IMR-90 (cell line): Measurements from ENCODE around the gene HOXA10. TPM values are rescaled to one million over a fixed set of nuclear protein-coding genes. Genes with fewer than 3 reads are reported as not detected.

Source experiments
- ATAC-seq: fragments of 200-7000 bp; cut with Tn5 transposase; 2 replicates; pipeline ENCODE4 v1.9.1; 2020; ENCODE audit warnings: low read depth, mild to moderate bottlenecking, moderate library complexity
- BruUV-seq: library from RNA; stranded (reverse); fragments of 400-500 nt; replicated peaks from 2 replicates; lab custom pipeline; 2021; lab: Mats Ljungman, UMichigan
- CTCF ChIA-PET: fragments of 300-600 bp; formaldehyde crosslinking; extraction: SDS; loops from one replicate; lab custom pipeline; 2021; ENCODE audit warnings: antibody characterized with exemption; lab: Yijun Ruan, JAX
- POLR2A ChIA-PET: fragments of 300-600 bp; sonication (Branson Sonifier 250); formaldehyde crosslinking; loops from one replicate; lab custom pipeline; 2022; ENCODE audit warnings: antibody characterized with exemption; ENCODE audit not compliant: unreplicated experiment; lab: Charles Lee
- DNase-seq: peaks from one replicate; pipeline ENCODE4 v3.0.0; 2013
- H2AFZ ChIP-seq: replicated peaks from 2 replicates; pipeline ENCODE3; 2013; ENCODE audit warnings: low read length, mild to moderate bottlenecking; ENCODE audit not compliant: poor library complexity
- H2AK5ac ChIP-seq: 2 replicates; pipeline ENCODE4 v1.6.1; 2013; ENCODE audit warnings: low read depth, low read length, inconsistent platforms
- H2AK9ac ChIP-seq: replicated peaks from 2 replicates; pipeline ENCODE3; 2013; ENCODE audit warnings: mild to moderate bottlenecking, low read depth, low read length, moderate library complexity; ENCODE audit not compliant: poor library complexity
- H2BK120ac ChIP-seq: 2 replicates; pipeline ENCODE4 v1.6.1; 2013; ENCODE audit warnings: low read depth, low read length, inconsistent platforms
- H2BK15ac ChIP-seq: 3 replicates; pipeline ENCODE4 v1.6.1; 2013; ENCODE audit warnings: low read depth, low read length, inconsistent platforms
- H2BK20ac ChIP-seq: 2 replicates; pipeline ENCODE4 v1.6.1; 2013; ENCODE audit warnings: low read depth, mild to moderate bottlenecking, inconsistent platforms, low read length, moderate library complexity
- H2BK5ac ChIP-seq: 2 replicates; pipeline ENCODE4 v1.6.1; 2013; ENCODE audit warnings: mild to moderate bottlenecking, low read depth, low read length, inconsistent platforms; ENCODE audit not compliant: poor library complexity, severe bottlenecking
- H3K14ac ChIP-seq: replicated peaks from 2 replicates; pipeline ENCODE4 v1.6.1; 2013; ENCODE audit warnings: low read depth, low read length, inconsistent platforms
- H3K18ac ChIP-seq: 2 replicates; pipeline ENCODE4 v1.6.1; 2013; ENCODE audit warnings: low read depth, low read length, control low read depth
- H3K23ac ChIP-seq: 2 replicates; pipeline ENCODE4 v1.6.1; 2013; ENCODE audit warnings: low read depth, low read length, inconsistent platforms
- H3K27ac ChIP-seq: 2 replicates; pipeline ENCODE4 v1.5.1; 2013; ENCODE audit warnings: mild to moderate bottlenecking, control low read depth, low read length; ENCODE audit not compliant: insufficient read depth
- H3K27me3 ChIP-seq: 2 replicates; pipeline ENCODE4 v1.6.1; 2013; ENCODE audit warnings: low read length; ENCODE audit not compliant: control insufficient read depth, insufficient read depth
- H3K36me3 ChIP-seq: 2 replicates; pipeline ENCODE4 v1.6.1; 2013; ENCODE audit warnings: low read length, mixed read lengths; ENCODE audit not compliant: control insufficient read depth, insufficient read depth
- H3K4ac ChIP-seq: 2 replicates; pipeline ENCODE4 v1.6.1; 2013; ENCODE audit warnings: low read depth, low read length, inconsistent platforms
- H3K4me1 ChIP-seq: 2 replicates; pipeline ENCODE4 v1.6.1; 2013; ENCODE audit warnings: low read length, mixed read lengths; ENCODE audit not compliant: control insufficient read depth, insufficient read depth
- H3K4me2 ChIP-seq: 2 replicates; pipeline ENCODE4 v1.6.1; 2013; ENCODE audit warnings: low read depth, mild to moderate bottlenecking, control low read depth, low read length, moderate library complexity
- H3K4me3 ChIP-seq: 2 replicates; pipeline ENCODE4 v1.5.1; 2013; ENCODE audit warnings: low read depth, mild to moderate bottlenecking, control low read depth, low read length, moderate library complexity; ENCODE audit not compliant: insufficient read depth
- H3K56ac ChIP-seq: 2 replicates; pipeline ENCODE4 v1.6.1; 2013; ENCODE audit warnings: low read length, inconsistent platforms; ENCODE audit not compliant: insufficient read depth; ENCODE audit errors: extremely low read depth
- H3K79me1 ChIP-seq, 2 experiments: 2 replicates each; pipeline ENCODE4 v1.6.1; 2013; ENCODE audit warnings: low read length in 2 of 2, inconsistent platforms in 1 of 2, low read depth in 1 of 2
- H3K9ac ChIP-seq: 2 replicates; pipeline ENCODE4 v1.6.1; 2013; ENCODE audit warnings: low read depth, low read length, control low read depth
- H3K9me1 ChIP-seq: 2 replicates; pipeline ENCODE4 v1.6.1; 2013; ENCODE audit warnings: low read length, inconsistent platforms; ENCODE audit not compliant: insufficient read depth
- H3K9me3 ChIP-seq: 2 replicates; pipeline ENCODE4 v1.6.1; 2013; ENCODE audit warnings: low read length; ENCODE audit not compliant: control insufficient read depth, insufficient read depth
- H4K20me1 ChIP-seq: 2 replicates; pipeline ENCODE4 v1.6.1; 2013; ENCODE audit warnings: low read length, inconsistent platforms; ENCODE audit not compliant: insufficient read depth
- H4K5ac ChIP-seq: 2 replicates; pipeline ENCODE4 v1.6.1; 2013; ENCODE audit warnings: mild to moderate bottlenecking, low read depth, low read length, control low read depth
- H4K8ac ChIP-seq, 2 experiments: 2 replicates each; pipeline ENCODE4 v1.6.1; 2013; ENCODE audit warnings: low read depth in 2 of 2, low read length in 2 of 2, control low read depth in 1 of 2, inconsistent platforms in 1 of 2
- H4K91ac ChIP-seq: 2 replicates; pipeline ENCODE4 v1.6.1; 2013; ENCODE audit warnings: low read depth, low read length, inconsistent platforms; ENCODE audit not compliant: insufficient read depth
- BHLHE40 ChIP-seq: fragments of 150-350 bp; IDR thresholded peaks from 2 replicates; pipeline ENCODE4 v1.6.1; 2016; ENCODE audit warnings: mild to moderate bottlenecking, low read depth, low read length
- CEBPB ChIP-seq: IDR thresholded peaks from 2 replicates; pipeline ENCODE4 v1.6.1; 2012; ENCODE audit warnings: low read depth, low read length, improper control_type of control experiment
- CHD1 ChIP-seq: IDR thresholded peaks from 2 replicates; pipeline ENCODE4 v1.6.1; 2012; ENCODE audit warnings: low read depth, low read length, improper control_type of control experiment
- CTCF ChIP-seq: conservative IDR thresholded peaks from 2 replicates; pipeline ENCODE4 v1.5.1; 2012; ENCODE audit warnings: mild to moderate bottlenecking, low read depth, low read length, improper control_type of control experiment
- ELK1 ChIP-seq: fragments of 150-350 bp; IDR thresholded peaks from 2 replicates; pipeline ENCODE4 v1.6.1; 2016; ENCODE audit warnings: low read depth, mild to moderate bottlenecking, low read length, moderate library complexity, borderline replicate concordance
- FOS ChIP-seq: fragments of 150-350 bp; IDR thresholded peaks from 2 replicates; pipeline ENCODE4 v1.6.1; 2016; ENCODE audit warnings: low read depth, low read length
- MAFK ChIP-seq: IDR thresholded peaks from 2 replicates; pipeline ENCODE4 v1.6.1; 2012; ENCODE audit warnings: low read depth, low read length, improper control_type of control experiment
- MAZ ChIP-seq: IDR thresholded peaks from 2 replicates; pipeline ENCODE4 v1.6.1; 2012; ENCODE audit warnings: low read depth, mild to moderate bottlenecking, low read length, improper control_type of control experiment, moderate library complexity, borderline replicate concordance
- MXI1 ChIP-seq: IDR thresholded peaks from 2 replicates; pipeline ENCODE4 v1.6.1; 2012; ENCODE audit warnings: low read depth, mild to moderate bottlenecking, low read length, moderate library complexity, borderline replicate concordance
- NFE2L2 ChIP-seq: fragments of 150-350 bp; IDR thresholded peaks from 2 replicates; pipeline ENCODE4 v1.6.1; 2016; ENCODE audit warnings: low read depth, mild to moderate bottlenecking, low read length
- POLR2A ChIP-seq: IDR thresholded peaks from 2 replicates; pipeline ENCODE4 v1.6.1; 2012; ENCODE audit warnings: mild to moderate bottlenecking, low read depth, low read length
- RAD21 ChIP-seq: IDR thresholded peaks from 2 replicates; pipeline ENCODE4 v1.6.1; 2012; ENCODE audit warnings: low read length, improper control_type of control experiment
- RCOR1 ChIP-seq: IDR thresholded peaks from 2 replicates; pipeline ENCODE4 v1.6.1; 2012; ENCODE audit warnings: mild to moderate bottlenecking, low read length, improper control_type of control experiment; ENCODE audit not compliant: insufficient replicate concordance
- RFX5 ChIP-seq: IDR thresholded peaks from 2 replicates; pipeline ENCODE4 v1.8.0; 2012; ENCODE audit warnings: low read depth, mild to moderate bottlenecking, low read length, moderate library complexity
- SMC3 ChIP-seq: fragments of 150-350 bp; IDR thresholded peaks from 2 replicates; pipeline ENCODE4 v1.6.1; 2016; ENCODE audit warnings: low read depth, mild to moderate bottlenecking, antibody characterized with exemption, low read length, moderate library complexity
- USF2 ChIP-seq: fragments of 150-350 bp; IDR thresholded peaks from 2 replicates; pipeline ENCODE4 v1.6.1; 2017; ENCODE audit warnings: mild to moderate bottlenecking, antibody characterized with exemption, low read length, low read depth
- WGBS, 2 experiments: methylation state at CpG; one replicate each; pipeline versions ENCODE4 v1.1.5 to v1.1.7; 2013; ENCODE audit warnings: missing lambda C conversion rate in 2 of 2; ENCODE audit not compliant: insufficient read length in 1 of 2; ENCODE audit errors: extremely low coverage in 2 of 2; 5-methylcytosine and 5-hydroxymethylcytosine counted together
- dilution Hi-C: fragments of 300-500 bp; cut with HindIII; formaldehyde crosslinking; loops from one replicate; pipeline ENCODE4 v1.14.3; 2018; ENCODE audit warnings: low sequenced_read_pairs; ENCODE audit not compliant: unreplicated experiment
- in situ Hi-C: fragments of 300-500 bp; cut with MboI; formaldehyde crosslinking; loops from 3 replicates; pipeline ENCODE4 v1.14.3; 2019; ENCODE audit warnings: low sequenced_read_pairs, inconsistent platforms, mixed read lengths
- intact Hi-C: fragments of 100-400 bp; cut with micrococcal nuclease; formaldehyde crosslinking; loops from 2 replicates; pipeline ENCODE4 v1.10.0; 2022
- polyA plus RNA-seq, 3 experiments: library from polyadenylated mRNA; depleted of rRNA; stranded (reverse); fragments of >200 nt; gene quantifications; 2 replicates each; pipeline ENCODE4 v1.2.3, GENCODE V29; 2012; ENCODE audit warnings: low replicate concordance in 1 of 3
- total RNA-seq: library from RNA; depleted of rRNA; stranded (reverse); fragments of >200 nt; gene quantifications from 2 replicates; pipeline ENCODE4 v1.2.3, GENCODE V29; 2012

The HOXA10 gene
- total and polyA plus RNA-seq, 2 of the 4 experiments (the other 2 are of a cell fraction), result 0.10 to 0.18 TPM

- Histone ChIP-seq H3K79me1 (peaks cover 24 to 41% of the 10 kb centered on the region in 2 experiments), H2AK9ac (peak overlapping the region; percentile 62), H2BK20ac (no peak overlapping the region; the same call in 1 of the 2 replicates), H3K4ac (peak overlapping the region; percentile 81), H3K56ac (peak overlapping the region; percentile 58), H2AK5ac (peak overlapping the region; percentile 83), H3K9me1 (peaks cover 11% of the 10 kb centered on the region), H3K9me3 (no peaks in the 10 kb centered on the region), H4K8ac (peak overlapping the region; percentile 92 to 98), H3K9ac (peak overlapping the region; percentile 92), H3K4me2 (peak overlapping the region; percentile 100), H3K36me3 (peaks cover 3% of the 10 kb centered on the region; the same call in 1 of the 2 replicates), H3K14ac (peak overlapping the region; percentile 65), H3K27me3 (no peaks in the 10 kb centered on the region), H4K91ac (peak overlapping the region; percentile 89), H3K18ac (peak overlapping the region; percentile 59), H2AFZ (peak overlapping the region; percentile 93), H3K27ac (peak overlapping the region; percentile 77), H2BK15ac (peak overlapping the region; percentile 58; the same call in 2 of the 3 replicates), H2BK5ac (peak overlapping the region; percentile 43), H4K20me1 (no peaks in the 10 kb centered on the region), H2BK120ac (peak overlapping the region; percentile 66), H3K4me1 (peaks cover 25% of the 10 kb centered on the region), H3K4me3 (peak overlapping the region; percentile 61), H4K5ac (peak overlapping the region; percentile 100), H3K23ac (peak overlapping the region; percentile 75)
- in situ Hi-C loops, result no loop called here
- POLR2A ChIA-PET, result interaction anchor here (0.8 to 1.1 kb wide), 3 partner anchors 10 to 274 kb away, joined by 3 read pairs; no protein-coding TSS in a partner anchor
- intact Hi-C loops, result loop anchor here (5.0 kb wide), 1 partner anchor 99 kb away; no protein-coding TSS in a partner anchor
- no peak for ATAC-seq
- DNase-seq, result no peak
- CTCF ChIA-PET, result interaction anchor here (1.2 to 1.8 kb wide), 5 partner anchors 10 to 444 kb away, joined by 3 to 5 read pairs (median 4); no protein-coding TSS in a partner anchor
- dilution Hi-C loops, result no loop called here
- TF ChIP-seq CTCF, result no peak
- no peak for TF ChIP-seq BHLHE40
- TF ChIP-seq POLR2A, result no peak
- TF ChIP-seq MAFK, result no peak
- no peak for TF ChIP-seq CEBPB
- no peak for TF ChIP-seq RCOR1
- TF ChIP-seq ELK1, result no peak
- TF ChIP-seq CHD1, result no peak
- TF ChIP-seq MAZ, result no peak
- no peak for TF ChIP-seq FOS
- no peak for TF ChIP-seq RFX5
- no peak for TF ChIP-seq USF2
- TF ChIP-seq MXI1, result no peak
- no peak for TF ChIP-seq NFE2L2
- no peak for TF ChIP-seq SMC3
- TF ChIP-seq RAD21, result no peak
- BruUV-seq, result no TSS peak
- WGBS, 2 experiments, result 19% methylated on average over 3 of the region's 12 CpGs; no CpG with 5 or more reads in 1 of the 2 experiments
These were observed 42.7 kb downstream of the HOXA10 start for GRCh38 chr7:27131390-27131819.
